Activated CD4-positive, alpha-beta T cell treated with anti-CD3 and anti-CD28 coated beads for 4 hours (primary cell): Measurements from ENCODE around the gene THSD4.

Experiments used
- DNase-seq, 2 donors: peaks; one replicate each; pipeline ENCODE4 v3.0.0-alpha.2; 2020

The THSD4 gene

DNA sequence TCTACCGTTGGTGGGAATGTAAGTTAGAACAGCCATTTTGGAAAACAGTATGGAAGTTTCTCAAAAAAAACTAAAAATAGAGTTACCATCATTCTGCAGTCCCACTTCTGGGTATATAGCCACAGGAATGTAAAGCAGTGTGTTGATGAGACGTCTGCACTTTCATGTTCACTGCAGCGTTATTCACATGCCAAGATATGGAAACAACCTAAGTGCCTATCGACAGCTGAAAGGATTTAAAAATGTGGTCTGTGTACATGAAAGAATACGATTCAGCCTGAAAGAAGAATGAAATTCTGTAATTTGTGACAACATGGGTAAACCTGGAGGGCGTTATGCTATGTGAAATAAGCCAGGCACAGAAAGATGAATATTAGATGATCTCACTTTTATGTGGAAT lies 157.7 kb downstream of the THSD4 start:
- DNase-seq = no peak

DNA sequence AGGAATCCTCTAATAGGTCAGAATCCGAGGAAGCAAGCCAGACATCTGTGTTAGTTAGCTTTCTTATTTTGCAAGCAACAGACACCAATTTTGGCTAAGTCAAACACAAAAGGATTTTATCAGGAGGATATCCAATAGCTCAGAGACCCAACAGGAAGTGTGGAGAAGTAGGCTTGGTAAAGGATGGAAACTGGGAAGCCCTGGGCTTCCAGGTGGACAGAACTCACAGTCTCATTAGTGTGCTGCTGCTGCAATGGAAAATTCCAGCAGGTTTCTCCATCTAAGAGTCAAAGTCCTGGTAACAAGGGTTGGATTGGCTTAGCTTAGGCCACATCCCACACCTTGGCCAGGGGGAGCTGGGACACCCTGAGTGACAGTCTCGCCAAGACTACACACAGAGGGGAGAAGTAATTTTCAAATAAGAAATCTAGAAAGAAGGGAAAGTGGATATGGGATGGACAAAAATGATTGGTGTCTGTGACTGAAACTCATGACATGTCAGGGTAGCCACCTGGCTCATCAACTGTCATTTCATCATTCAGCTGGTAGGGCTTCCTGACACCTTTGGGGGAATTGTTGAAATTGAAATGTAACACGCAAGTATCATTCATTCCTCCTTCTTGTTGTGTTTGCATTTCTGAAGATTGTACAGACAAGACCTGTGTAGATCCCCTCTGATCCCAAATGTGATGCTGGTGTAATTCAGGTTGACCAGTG lies 158.6 kb downstream of the THSD4 start:
- DNase-seq = no peak

DNA sequence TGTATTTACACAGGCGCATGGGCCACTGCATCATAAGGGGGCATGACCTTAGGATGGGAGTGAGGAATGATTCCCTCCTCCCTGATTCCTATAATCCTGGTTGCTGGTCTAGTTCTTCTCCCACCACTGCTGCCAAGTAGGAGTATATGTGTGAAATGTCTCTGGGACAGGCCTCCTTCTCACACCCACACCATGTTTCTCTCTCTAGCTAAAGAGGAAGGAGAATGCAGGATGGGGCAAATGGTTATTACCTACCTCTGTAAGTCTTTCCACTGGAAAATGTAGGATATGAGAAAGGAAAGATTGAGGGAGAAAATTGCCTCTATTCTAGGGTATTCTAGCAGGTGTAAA lies 159.2 kb downstream of the THSD4 start:
- DNase-seq = no peak

DNA sequence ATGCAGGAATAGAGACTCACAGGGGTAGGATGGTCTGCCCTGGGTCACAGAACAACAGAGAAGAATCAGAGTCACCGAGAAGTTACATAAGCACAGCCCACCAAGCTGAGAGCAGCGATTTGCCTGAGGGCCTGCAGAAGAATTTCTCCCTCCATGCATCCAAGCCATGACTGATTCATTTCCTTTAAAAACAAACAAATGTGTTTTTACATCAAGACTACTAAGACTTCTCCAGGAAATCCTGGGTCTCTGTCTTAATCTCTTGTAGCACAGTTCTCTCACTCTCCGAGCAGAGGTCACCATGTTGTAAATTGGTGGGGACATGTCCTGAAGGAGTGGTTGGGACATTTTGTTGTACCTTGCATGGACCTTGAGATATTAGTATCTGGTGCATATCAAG lies 159.8 kb downstream of the THSD4 start:
- DNase-seq = no peak

DNA sequence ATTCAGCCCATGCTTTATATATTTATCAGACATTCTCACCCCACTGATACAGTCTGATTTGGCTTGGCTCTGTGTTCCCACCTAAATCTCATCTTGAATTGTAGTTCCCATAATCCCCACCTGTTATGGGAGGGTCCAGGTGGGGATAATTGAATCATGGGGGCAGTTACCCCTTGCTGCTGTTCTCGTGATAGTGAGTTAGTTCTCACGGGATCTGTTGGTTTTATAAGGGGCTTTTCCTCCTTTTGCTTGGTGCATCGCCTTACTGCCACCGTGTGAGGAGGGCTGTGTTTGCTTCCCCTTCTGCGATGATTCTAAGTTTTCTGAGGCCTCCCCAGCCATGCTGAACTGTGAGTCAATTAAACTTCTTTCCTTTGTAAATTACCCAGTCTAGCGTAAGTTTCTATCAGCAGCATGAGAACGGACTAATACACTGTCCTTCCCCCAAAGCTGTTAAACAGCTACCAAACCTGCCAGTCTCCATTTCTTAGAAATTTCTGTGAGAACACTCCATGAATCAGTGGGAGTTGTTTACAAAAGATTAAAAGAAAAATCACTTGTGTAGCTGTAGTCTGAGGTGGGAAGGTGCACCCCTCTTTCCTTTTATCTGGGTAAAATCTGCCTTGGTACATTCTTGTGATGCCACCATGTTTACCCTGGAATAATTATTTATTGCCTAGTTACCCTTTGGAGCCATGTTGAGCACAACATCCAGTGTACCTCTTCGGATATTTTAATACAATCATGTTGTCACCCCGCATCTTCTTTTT lies 160.5 kb downstream of the THSD4 start:
- DNase-seq = no peak

DNA sequence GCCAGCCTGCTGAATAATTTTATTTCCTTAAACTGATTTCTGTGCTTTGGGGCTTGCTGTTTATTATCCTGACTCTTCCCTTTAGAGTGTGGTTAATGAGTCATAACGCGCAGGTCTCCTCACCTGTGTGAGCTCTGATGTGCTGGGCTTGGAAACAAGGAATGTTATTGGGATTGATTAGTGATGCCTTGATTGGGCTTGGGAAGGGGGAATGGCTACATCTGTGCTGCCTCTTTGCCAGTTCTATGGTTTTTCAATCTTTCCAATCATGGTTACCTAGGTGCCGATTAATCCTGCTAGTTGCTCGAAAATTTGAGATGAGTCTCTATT lies 161.0 kb downstream of the THSD4 start:
- DNase-seq = no peak

DNA sequence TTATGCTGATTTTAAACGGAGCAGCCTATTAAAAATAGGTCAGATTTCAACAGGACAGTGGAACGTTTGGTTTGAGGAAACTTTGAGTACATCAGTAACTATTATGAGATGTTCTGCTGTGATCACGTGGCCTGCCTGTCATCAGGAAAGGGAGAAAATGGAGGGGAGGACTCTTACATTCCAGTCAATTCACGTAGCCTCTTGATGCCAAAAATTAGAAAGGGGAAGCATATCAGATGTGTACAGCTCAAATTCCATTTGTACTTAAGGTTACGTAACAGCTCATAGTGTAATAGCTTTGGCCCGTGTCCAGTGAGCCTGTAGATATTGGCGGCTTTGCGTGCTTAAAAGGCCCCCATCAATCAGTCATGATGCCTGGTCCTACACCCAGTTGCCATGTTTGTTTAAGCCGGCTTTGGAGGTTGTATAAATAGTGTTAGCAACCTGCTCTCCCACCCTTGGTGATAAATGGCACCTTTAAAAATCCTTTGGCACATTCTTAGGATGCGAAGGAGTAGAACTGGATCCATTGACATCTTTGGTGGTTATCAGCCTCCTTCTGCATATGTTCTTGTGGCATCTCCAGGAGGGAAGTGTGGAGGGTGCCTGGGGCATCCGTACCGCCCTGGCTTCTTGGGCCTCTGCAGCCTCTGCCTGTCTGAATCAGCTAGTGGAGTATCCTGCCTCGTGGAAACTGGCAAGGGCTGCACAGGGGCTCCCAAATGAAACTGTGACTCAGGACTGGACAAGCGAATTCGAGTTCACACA lies 163.9 kb downstream of the THSD4 start:
- no peak for DNase-seq

DNA sequence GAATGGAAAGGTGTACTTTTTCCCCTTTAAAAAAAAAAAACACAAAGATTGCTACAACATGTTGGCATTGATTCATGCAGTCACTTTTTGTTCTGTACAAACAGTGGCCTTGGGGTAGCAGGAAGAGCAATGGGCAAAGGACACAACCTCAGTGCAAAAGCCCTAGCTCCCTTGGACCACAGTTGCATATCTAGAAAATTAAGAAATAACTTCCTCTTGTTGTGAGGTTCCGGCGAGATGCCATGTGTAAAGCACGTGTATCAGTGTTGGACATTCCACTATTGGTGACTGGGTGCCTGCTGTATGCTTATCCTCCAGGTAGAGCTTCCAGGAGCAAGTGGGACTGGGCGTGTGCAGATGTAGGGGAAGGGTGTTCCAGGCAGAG lies 164.5 kb downstream of the THSD4 start:
- DNase-seq = no peak

DNA sequence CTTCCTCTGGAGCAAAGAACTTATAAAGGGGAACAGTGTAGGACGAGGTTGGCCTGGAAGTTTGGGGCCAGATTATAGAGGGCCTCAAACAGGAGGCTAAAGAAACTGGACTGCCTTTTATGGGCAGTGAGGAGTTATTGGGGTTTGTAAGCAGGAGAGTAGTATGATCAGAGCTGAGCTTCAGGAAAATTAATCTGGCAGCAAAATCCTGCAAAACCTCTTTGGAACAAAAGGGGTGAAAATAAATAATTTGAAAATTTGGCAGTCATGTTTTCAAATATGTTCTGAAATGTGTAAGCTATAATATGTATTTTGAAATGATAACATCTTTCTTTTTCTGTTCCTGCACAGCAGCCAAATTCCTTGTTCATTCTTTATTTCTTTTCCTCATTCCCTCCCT lies 164.9 kb downstream of the THSD4 start:
- no peak for DNase-seq

DNA sequence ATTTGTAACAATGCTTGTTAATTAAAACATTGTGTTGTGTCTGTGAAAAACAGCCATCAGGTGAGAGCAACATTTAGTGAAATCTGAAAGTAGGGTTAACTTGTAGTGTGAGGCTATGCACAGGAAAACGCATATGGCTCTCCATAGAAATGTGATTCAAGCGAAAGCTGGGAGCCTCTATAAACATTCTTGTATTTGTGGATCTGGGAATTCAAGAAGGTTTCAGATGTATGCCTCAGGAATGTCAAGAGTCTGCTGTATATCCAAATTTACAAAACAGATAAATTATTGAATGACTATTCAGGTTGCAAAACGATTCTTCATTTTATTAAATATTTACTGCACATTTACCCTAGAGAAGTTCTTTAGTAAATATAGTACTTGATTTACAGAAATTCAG lies 166.0 kb downstream of the THSD4 start:
- no peak for DNase-seq

DNA sequence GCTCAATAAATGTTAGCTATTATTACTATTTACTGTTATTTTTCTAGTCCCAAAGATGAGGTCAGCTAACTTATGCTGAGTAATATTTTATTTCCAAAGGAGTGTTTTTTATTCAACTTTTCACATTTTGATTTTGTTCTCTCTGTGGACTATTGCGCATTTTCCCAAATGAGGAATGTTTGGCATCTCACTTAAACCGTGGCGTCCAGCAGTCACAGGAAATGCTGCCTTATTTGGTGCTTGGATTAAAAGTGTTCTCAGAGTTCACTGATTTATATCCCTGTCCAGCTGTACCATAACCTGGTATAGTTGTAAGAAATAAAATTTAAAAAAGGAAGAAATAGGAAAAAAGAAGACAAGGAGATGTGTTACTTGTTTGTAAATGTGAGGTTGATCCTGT lies 166.8 kb downstream of the THSD4 start:
- no peak for DNase-seq

DNA sequence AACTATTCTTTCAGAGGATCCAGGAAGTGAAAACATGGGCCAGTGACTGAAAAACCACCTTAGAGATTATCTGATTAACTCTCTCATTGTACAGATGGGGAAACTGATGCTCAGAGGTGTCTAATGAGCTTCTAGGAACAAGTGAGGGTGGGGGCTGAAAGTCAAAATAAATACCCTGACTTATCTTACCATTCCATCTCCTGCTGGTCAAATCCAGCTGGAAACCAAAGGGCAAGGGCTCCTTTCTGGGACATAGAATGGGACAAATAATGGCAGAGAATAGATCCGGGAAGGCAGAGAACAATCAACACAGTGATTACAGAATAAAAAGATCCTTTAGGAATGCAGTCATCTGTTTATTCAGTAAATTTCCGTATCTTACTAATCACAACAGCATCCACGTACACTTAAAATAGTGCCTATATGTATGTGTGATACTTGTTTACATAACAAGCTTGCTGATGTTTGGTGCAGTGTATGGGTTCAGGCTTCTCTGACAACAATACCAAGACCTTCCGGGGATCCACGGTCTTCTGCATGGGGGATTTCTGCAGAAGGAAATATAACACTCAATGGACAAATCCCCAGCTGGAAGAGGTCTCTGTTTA lies 173.2 kb downstream of the THSD4 start:
- no peak for DNase-seq

DNA sequence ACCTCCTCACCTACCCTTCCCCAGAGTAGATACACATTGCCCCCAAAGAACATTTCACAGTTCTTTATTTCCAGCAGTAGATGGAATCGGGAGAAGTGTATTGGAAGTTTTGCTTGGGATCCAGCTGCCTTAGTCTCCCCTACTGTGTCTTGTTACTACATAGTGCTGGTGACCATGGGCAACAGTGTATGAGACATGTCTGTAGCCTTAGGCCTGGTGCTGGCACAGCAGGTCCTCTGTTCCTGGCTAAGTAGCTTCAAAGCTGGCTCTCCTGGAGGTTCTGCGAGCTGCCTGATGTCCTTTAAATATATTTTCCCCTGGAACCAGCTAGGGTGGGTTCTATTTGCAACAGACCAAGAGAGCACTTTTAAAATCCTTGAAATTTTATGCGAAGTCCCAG lies 174.7 kb downstream of the THSD4 start:
- DNase-seq = no peak

DNA sequence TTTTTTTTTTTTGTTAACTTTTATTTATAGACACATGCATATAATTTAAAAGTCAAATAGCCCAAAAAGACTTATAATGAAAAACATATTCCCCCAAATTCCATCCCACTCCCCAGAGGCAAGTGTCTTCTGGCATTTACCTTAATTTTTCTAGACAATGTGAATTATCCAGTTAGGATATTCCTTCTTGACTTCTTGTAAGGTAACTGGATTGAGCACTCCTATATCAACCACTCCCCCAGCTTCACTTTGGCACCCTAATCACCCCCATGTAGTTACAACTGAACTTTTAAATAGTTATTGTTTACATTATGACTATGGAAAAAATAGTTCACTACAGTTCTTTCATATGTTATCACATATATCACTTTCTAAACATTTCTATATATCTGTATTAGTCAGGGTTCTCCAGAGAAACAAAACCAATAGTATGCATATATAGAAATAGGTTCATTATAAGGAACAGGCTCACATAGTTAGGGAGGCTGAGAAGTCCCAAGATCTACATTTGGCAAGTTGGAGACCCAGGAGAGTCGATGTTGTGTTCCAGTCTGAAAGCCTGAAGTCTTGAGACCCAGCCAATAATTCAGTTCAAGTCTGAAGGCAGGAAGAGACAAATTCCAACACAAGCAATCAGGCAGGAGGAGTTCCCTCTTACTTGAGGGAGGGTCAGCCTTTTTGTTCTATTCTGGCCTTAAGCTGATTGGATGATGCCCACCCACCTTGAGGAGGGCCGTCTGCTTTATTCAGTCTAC lies 175.8 kb downstream of the THSD4 start:
- DNase-seq = no peak

DNA sequence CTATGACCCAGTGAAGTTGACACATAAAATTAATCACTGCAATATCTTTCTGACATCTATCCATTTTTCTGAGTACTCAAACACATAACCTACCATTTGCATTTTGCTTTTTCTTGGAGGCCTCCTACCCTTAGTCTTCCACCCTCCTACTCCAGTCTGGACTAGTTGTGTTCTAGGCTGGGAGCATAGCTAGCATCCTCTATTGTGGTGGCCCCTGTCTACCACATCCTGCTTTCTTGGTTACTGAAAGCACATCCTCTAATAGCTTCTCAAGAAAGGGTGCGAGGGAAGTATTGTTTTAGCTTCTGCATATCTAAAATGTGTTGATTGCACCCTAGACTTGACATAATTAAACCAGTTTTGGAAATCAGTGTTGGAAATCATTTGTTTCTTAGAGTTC lies 176.5 kb downstream of the THSD4 start:
- no peak for DNase-seq

DNA sequence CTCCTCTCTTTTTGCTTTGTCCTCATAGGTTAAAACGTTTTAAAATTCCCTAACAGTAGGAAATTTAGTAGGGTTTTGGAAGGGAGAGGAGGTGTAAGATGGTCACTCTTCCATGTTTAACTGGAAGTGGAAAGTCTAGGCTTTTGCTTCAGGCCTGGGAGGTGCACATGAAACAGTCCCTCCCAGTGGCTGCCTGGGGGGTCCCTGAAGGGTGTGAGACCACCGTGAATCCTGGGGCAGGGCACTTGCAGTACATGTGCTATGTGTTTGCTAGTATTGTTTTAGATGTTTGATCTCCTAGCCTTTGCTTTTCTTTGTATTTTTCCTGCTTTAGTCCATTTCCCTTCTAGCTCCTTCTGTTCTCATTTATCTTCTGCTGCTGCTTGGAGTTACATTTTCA lies 178.5 kb downstream of the THSD4 start:
- DNase-seq = no peak

DNA sequence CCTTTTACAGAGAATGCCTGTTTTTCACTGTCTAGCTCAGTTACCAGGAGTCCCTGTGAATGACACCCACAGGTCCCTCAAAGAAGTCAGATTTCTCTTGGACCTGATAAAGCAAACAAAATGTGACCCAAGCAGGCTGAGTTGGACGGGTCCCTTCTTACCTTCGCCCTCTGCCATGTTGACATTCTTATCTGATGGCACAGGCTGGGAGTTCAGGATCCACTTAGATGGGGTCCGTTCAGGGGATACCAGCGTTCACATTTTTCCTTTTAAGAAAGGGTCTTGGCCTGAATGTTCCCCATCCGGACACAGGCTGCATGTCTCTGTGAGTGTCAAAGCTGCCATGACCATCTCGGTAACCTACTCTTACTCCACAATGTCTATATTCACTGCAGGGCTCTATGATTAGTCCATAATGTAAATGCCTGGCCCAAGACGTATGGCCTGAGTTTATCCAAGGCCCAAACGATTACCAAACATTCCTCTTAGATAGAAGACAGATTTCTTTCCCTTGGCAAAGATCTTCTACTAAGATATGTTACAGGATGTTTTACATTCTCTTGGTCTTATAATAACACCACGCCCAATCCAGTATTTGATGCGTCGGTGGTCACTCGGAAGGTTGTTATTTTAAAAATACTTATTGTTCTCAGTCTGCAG lies 179.1 kb downstream of the THSD4 start:
- no peak for DNase-seq

DNA sequence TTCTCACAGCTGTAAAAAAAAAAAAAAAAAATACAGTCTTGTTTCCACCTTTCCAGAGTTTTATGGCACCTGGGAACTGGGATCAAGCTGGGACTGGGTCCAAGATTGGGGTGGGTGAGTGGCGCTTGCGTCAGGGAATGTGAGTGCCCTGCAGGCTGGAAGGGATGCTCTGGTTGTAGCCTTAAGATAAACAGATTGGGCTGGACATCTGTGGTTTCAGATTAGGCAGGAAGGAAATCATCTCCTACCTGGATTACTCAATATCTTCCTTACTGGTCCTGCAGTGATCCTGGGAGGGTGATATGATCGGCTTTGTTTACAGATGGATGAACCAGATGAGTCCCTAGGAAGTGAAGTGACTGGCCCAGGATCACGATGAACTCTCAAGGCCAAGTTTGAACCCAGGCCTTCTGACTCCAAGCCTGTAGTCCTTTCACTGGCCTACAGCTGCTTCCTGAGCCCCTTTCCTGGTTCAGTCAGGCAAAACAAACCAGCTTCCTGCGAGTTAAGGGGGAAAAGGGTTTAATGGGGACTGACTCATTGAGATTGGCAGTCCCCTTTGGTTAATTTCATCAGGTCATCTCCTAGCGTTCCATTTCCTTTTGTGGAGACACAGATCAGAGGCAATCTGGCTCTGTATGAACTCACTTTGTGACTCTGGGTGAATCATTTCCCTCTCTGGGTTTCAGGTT lies 179.8 kb downstream of the THSD4 start:
- no peak for DNase-seq

DNA sequence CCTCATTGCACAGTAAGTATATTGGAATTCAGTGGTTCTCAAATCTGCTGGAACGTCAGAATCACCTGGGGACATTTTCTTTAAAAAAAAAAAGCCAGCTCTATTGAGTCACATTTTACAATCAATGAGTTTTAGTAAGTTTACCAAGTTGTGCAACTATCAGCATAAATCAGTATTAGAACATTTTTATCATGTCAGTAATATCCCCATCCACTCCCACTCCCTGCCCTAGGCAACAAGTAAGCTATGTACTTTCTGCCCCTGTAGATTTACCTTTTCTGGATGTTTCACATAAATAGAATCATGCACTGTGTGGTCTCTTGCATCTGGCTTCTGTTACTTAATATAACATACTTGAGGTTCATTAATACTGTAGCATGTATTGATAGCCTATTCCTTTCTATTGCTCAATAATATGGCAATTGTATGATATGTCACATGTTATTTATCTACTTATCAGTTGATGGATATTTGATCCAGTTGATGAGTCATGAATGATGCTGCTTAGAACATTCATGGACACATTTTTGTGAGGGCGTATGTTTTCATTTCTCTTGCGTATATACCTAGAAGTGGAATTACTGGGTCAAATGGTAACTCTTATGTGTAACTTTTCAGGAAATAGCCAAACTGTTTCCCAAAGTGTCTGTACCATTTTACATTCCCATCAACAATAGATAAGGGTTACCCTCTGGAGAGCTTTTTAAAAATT lies 180.5 kb downstream of the THSD4 start:
- DNase-seq = no peak

DNA sequence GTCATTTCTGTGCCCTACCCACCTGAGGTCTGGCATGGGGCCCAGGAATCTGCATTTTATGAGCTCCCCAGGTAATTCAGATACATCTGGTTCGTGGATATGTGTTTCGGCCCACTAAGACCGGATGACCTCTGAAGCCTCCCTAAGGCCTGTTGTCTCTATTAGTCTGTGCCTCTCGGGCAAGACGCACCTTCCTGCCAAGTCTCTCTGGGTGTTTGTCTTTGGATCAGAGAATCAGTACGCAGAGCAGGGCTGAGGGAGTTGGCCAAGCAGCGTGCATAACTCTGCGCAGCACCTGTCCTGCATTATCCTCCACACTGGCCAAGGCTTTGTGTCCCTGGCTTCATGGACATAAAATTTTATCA lies 181.0 kb downstream of the THSD4 start:
- DNase-seq = no peak

DNA sequence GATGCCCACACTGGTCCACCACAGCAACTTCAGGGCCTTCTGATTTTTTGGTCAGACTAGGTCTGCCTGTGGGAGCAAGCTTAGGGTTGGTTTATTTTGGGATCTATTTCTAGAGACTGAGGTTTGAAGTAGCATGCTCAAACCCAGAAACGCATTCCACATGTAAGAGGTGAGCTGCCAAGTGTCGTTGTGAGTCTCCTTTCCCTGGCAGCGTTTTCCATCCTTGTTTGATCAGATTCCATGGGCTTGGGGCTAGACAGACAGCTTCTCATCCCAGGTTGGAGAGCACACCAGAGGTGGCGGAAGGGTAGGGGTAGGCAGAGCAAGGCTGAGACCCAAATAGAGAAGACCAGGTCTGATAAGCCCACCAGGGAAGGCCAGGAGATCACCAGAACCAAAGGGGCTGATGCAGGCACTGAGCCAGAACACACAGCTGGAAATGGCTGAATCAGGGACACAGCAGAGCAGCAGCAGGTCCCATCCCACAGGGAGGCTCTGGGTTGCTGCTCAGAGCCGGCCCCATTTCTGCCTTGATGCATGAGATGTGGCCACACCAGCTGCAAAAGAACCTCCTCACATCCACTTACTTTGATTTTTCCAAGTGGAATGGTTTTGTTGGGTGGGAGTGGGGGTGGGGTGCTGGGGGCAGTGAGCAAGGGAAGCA lies 186.8 kb downstream of the THSD4 start:
- no peak for DNase-seq
